ENCODE data around the gene SPOCK3. TPM values are rescaled to one million over a fixed set of nuclear protein-coding genes. Genes with fewer than 3 reads are reported as not detected.

SPOCK3 gene
- polyA plus RNA-seq (2011; rRNA removed), result 0.44 and 0.61 TPM in 2 replicates
- polyA plus RNA-seq (2012; cell fraction: cytosol; rRNA removed), result 0.03 TPM in 1 of 2 replicates, not detected in the other
- polyA plus RNA-seq (2012; cell fraction: nucleus; rRNA removed), result 0.02 TPM in 1 of 2 replicates, not detected in the other
- polyA plus RNA-seq (2017; fragmentation: RNase III; extraction: RNeasy Plus Mini Kit Qiagen cat#74134 plus additional on column Dnase treatment), result 0.04 to 0.15 TPM (median 0.12 TPM) in 3 replicates
- polyA minus RNA-seq (2011; rRNA and poly(A)+ RNA removed), result 0.62 and 0.78 TPM in 2 replicates

DNA sequence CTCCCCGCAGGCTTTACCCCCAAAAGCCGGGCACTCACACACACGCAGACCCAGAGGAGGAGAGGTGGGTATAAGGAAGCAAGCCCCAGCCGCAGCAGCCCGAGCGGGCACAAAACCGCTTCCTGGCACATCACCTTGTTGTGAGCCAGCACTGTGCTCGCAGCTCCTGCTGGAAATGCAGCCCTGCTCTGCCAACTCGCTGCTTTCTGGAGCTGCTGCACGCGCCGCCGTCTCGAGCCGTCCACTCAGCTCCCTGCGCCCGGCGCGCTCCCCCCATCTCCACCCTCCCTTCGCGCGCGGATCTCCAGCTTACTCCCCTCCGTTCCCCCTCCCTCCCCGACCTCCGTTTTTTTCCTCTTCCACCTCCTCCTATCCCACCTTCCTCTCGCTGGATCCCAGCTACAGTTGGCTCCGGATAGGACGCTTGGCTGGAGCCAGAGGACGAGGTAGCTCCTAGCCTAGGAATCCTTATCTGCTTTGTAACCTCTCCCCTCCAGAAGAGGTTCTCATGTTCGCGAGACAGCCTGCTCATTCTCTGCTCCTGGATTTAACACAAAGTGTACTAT, at the start of gene SPOCK3:
Gene SPOCK3 (minus strand): TSS at position 179 of the 566 bp plus-strand sequence.
- peak within 1 kb of the TSS in 1 of 2 experiments; percentile 61; a peak in 2 of 6 replicates for H3K27ac ChIP-seq
- H3K4me3 ChIP-seq, result peak within 1 kb of the TSS; percentile 64
- CTCF ChIA-PET, result no interaction called here
- DNase-seq (ENCODE audit: low read depth in 1 of 2, low spot score in 1 of 2), result peak; percentile 17 to 22
- H3K4me2 ChIP-seq, result peak within 1 kb of the TSS; percentile 95
- POLR2A ChIA-PET, result no interaction called here
- 3% methylated on average over 21 of the region's 32 CpGs for WGBS (ENCODE audit: missing lambda C conversion rate)
- no peaks in the 10 kb centered on the region for H3K9me3 ChIP-seq
- FAIRE-seq, result no peak
- H3K4me1 ChIP-seq, result no peaks in the 10 kb centered on the region
- no peak for TF ChIP-seq ZFP36 (IDR thresholded peaks at IDR 0.05; ENCODE audit: borderline replicate concordance, partially characterized antibody)
- no peak for TF ChIP-seq E2F6 (IDR thresholded peaks at IDR 0.05; ENCODE audit: borderline replicate concordance, low read depth)
- TF ChIP-seq HEYL (CRISPR knock-in tag; IDR thresholded peaks at IDR 0.05), result no peak
- no peak for TF ChIP-seq CBX2 (IDR thresholded peaks at IDR 0.05; ENCODE audit: borderline replicate concordance, low read depth)
- TF ChIP-seq CHD2 (IDR thresholded peaks at IDR 0.05; ENCODE audit: low read length, partially characterized antibody), result no peak
- TF ChIP-seq SMC3 (IDR thresholded peaks at IDR 0.05), result no peak
- TF ChIP-seq JUNB (IDR thresholded peaks at IDR 0.05), result no peak
- no peak for TF ChIP-seq BHLHE40 (IDR thresholded peaks at IDR 0.05; ENCODE audit: low read depth, low read length)
- no peak for TF ChIP-seq EHMT2 (IDR thresholded peaks at IDR 0.05; ENCODE audit: low read depth)
- TF ChIP-seq ATOH8 (CRISPR knock-in tag; IDR thresholded peaks at IDR 0.05; ENCODE audit: low read depth), result no peak
- TF ChIP-seq, protein P1, sequence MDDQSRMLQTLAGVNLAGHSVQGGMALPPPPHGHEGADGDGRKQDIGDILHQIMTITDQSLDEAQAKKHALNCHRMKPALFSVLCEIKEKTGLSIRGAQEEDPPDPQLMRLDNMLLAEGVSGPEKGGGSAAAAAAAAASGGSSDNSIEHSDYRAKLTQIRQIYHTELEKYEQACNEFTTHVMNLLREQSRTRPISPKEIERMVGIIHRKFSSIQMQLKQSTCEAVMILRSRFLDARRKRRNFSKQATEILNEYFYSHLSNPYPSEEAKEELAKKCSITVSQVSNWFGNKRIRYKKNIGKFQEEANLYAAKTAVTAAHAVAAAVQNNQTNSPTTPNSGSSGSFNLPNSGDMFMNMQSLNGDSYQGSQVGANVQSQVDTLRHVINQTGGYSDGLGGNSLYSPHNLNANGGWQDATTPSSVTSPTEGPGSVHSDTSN (IDR thresholded peaks at IDR 0.05), result no peak
- no peak for TF ChIP-seq CHD4 (IDR thresholded peaks at IDR 0.05; ENCODE audit: borderline replicate concordance)
- TF ChIP-seq RNF2 (IDR thresholded peaks at IDR 0.05; ENCODE audit: borderline replicate concordance, low read depth), result no peak
- peak; percentile 93 to 95 for ATAC-seq

DNA sequence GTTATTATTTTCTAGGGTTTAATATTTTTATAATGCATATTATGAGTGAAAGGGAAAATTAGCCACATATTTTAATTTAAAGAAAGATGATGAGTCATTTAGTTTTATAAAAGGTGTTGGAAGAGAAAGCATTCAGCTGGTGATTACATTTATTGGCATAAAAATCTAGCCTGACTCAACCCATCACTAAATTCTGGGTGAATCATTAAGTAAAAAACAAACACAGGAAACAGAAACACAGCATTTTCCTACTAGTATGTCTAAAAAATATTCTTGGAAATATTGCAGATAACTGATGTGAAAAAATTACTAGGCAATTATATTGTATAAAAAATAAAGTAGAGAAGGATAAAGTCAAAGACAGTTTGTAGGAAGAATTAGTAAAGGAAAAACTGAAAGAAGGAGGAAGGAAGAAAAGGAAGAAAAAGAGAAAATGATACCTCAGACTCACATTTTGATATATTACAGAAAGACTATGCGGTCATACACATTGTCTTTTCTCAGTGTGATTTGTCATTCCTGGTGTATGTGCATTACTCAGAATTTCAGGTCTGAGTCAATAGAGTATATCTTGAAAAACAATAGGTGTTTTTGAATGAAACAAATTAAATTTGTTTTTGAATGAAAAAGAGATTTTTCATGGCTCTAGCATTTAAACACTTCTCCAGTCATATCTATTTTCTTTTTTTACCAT, 48.0 kb upstream of the SPOCK3 start:
- 0% methylated on average over 1 of the region's 1 CpG for WGBS (ENCODE audit: missing lambda C conversion rate)
- DNase-seq (ENCODE audit: low read depth in 1 of 2, low spot score in 1 of 2) (peak in 1 of 2 experiments; percentile 3), ATAC-seq (peak; percentile 48 to 74; a peak in 2 of 6 replicates), FAIRE-seq (no peak)
- Histone ChIP-seq H3K4me3 (no peak overlapping the region), H3K4me2 (peak overlapping the region; percentile 41), H3K4me1 (peaks cover 4% of the 10 kb centered on the region; the same call in 2 of the 3 replicates), H3K9me3 (no peaks in the 10 kb centered on the region), H3K27ac (0 out of 6 replicates have a peak overlapping the region, but pooled peaks of 1 of the 2 experiments have one; percentile 43)
- ChIA-PET POLR2A (no interaction called here), CTCF (no interaction called here)
- no peak for TF ChIP-seq CHD2 (IDR thresholded peaks at IDR 0.05; ENCODE audit: low read length, partially characterized antibody)
- no peak for TF ChIP-seq EP300 (IDR thresholded peaks at IDR 0.05)
- TF ChIP-seq RARB (CRISPR knock-in tag; IDR thresholded peaks at IDR 0.05), result no peak
- TF ChIP-seq ZC3H11A (IDR thresholded peaks at IDR 0.05), result no peak
- TF ChIP-seq REST (IDR thresholded peaks at IDR 0.05), result no peak
- TF ChIP-seq EHF (CRISPR knock-in tag; IDR thresholded peaks at IDR 0.05), result no peak
- TF ChIP-seq BHLHE40 (IDR thresholded peaks at IDR 0.05; ENCODE audit: low read depth, low read length), result no peak
- TF ChIP-seq FOSB (CRISPR knock-in tag; IDR thresholded peaks at IDR 0.05), result no peak
- no peak for TF ChIP-seq RAD21 (conservative IDR thresholded peaks at IDR 0.05 in 1 of 2, IDR thresholded peaks at IDR 0.05 in 1 of 2)
- TF ChIP-seq JUN (IDR thresholded peaks at IDR 0.05), result no peak
- peak; percentile 39; the same call in 1 of the 2 replicates for TF ChIP-seq JUNB (IDR thresholded peaks at IDR 0.05)
- no peak for TF ChIP-seq E2F6 (IDR thresholded peaks at IDR 0.05; ENCODE audit: borderline replicate concordance, low read depth)
- no peak for TF ChIP-seq FOSL2 (IDR thresholded peaks at IDR 0.05)
- TF ChIP-seq FOSL2 (CRISPR knock-in tag; IDR thresholded peaks at IDR 0.05), result peak; percentile 28
- TF ChIP-seq RNF2 (IDR thresholded peaks at IDR 0.05; ENCODE audit: borderline replicate concordance, low read depth), result no peak
- no peak for TF ChIP-seq POLR2AphosphoS2 (conservative IDR thresholded peaks at IDR 0.05; ENCODE audit: low read length)
- TF ChIP-seq HEYL (CRISPR knock-in tag; IDR thresholded peaks at IDR 0.05), result no peak
- no peak for TF ChIP-seq ZNF302 (CRISPR knock-in tag; IDR thresholded peaks at IDR 0.05)
- TF ChIP-seq MAFK (IDR thresholded peaks at IDR 0.05; ENCODE audit: partially characterized antibody), result no peak
